B cell (primary cell): ENCODE results near the gene PCDHA1.

Experiments used
- CTCF ChIP-seq: fragments of 200-600 bp; IDR thresholded peaks from one replicate; pipeline ENCODE4 v1.8.0; 2022; ENCODE audit warnings: antibody characterized with exemption, mild to moderate bottlenecking
- EZH2 ChIP-seq: IDR thresholded peaks from 2 replicates; pipeline ENCODE4 v1.6.1; 2012; ENCODE audit warnings: borderline replicate concordance, low read depth, mild to moderate bottlenecking, moderate library complexity, low read length; ENCODE audit not compliant: insufficient read depth, poor library complexity, severe bottlenecking

GRCh38 chr5:140988100-140988499, 202.2 kb downstream of the PCDHA1 start:
- TF ChIP-seq CTCF (no peak), EZH2 (no peak)
